G401.6 (cell line): ENCODE results near the gene VAV1.
A peak's percentile ranks its signal among the peaks of the same experiment; 100 is the strongest.
"Not testable (repeated sequence)": the region's sequence is repeated elsewhere in the genome, so short reads cannot be mapped to it uniquely, and the experiment has no call there.

Source experiments
- FAIRE-seq: peaks from 2 replicates; lab custom pipeline; 2012; peaks lifted over from hg19 to GRCh38; lab: Jason Lieb, UNC

VAV1 gene

GRCh38 chr19:6819323-6819722, 46.8 kb downstream of the VAV1 start:
- FAIRE-seq, result no peak

DNA sequence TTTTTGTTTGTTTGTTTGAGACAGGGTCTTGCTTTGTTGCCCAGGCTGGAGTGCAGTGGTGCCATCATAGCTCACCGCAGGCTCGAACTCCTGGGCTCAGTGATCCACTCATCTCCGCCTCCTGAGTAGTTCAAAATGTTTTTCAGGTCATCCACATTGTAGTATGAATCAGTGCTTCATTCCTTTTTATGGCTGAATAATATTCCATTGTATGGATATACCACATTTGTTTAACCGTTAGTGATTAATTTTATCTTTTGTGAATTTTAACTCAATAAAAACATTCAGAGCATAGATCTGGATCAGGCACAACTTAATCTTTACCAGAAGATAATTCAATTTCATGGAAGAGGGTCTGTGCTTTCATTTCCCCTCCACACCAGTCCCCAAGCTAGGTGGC, 47.7 kb downstream of the VAV1 start:
- FAIRE-seq, result no peak

- no peak for FAIRE-seq
Observed at GRCh38 chr19:6821639-6822310, 49.3 kb downstream of the VAV1 start.

DNA sequence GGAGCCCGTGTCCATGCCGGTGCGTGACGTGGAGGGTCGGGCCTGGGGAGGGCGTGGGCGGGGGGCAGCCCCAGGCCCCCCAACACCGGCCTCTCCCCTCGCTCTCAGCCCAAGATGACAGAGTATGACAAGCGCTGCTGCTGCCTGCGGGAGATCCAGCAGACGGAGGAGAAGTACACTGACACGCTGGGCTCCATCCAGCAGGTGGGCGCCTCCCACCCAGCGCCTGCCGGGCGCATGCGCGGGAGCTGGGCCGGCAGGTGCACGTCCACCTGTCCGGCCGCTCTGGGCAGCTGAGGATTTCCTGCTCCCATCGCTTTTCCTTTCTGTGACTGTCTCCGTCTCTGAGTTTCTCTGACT, 49.8 kb downstream of the VAV1 start:
- FAIRE-seq, result no peak

DNA sequence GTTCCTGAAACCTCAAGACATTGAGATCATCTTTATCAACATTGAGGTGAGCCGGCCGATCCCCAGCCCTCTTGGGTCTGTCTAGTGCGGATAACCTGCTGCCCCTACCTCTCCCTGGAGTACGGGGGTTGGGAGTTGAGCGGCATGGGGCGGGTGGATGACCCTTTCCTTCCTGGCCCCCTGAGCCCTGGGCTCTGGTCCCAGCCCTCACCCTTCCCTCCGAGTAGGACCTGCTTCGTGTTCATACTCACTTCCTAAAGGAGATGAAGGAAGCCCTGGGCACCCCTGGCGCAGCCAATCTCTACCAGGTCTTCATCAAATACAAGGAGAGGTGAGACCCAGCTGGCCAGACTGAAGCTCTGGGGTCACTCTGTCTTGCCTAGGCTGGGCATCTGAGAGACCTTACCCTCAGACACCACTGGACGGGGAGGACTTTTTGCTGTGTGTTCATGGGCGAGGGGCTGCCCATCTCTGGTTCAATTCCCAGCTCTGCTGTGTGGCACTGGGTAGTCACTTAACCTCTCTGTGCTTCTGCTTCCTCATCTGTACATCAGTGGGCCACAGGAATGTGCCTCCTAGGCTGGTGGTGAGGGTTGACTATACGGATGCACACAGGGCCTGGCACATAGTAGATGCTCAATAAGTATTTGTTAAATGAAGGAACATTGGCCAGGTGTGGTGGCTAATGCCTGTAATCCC, 52.7 kb downstream of the VAV1 start:
- FAIRE-seq, result no peak

GRCh38 chr19:6826281-6826920, 53.9 kb downstream of the VAV1 start:
- no peak for FAIRE-seq

DNA sequence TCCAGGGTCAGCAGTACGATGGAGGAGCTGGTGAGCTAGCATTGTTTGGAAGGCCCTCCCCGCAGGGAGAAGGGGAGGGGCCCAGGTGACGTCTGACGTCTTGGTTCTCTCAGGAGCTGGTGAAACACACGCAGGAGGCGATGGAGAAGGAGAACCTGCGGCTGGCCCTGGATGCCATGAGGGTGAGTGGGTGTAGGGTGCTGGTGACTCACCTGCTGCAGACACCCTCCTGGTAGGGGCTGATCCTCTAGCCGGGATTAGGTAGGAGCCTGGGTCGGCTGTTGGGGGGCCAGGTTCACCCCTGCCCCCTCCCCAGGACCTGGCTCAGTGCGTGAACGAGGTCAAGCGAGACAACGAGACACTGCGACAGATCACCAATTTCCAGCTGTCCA, 55.8 kb downstream of the VAV1 start:
- no peak for FAIRE-seq

- no peak for FAIRE-seq
Observed at GRCh38 chr19:6828698-6829633, 56.5 kb downstream of the VAV1 start.

DNA sequence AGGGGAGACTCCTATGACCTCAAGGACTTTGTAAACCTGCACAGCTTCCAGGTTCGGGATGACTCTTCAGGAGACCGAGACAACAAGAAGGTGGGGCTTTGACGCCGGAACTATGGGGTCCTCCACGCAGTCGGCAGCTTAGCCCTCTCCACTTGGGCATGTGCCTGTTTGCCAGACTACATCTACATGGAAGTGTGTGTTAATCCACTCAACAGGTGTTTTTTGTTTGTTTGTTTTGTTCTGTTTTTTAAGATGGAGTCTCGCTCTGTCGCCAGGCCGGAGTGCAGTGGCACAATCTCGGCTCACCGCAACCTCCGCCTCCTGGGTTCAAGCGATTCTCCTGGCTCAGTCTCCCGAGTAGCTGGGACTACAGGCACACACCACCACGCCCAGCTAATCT, 57.3 kb downstream of the VAV1 start:
- not testable (repeated sequence) for FAIRE-seq

- FAIRE-seq, result not testable (repeated sequence)
Observed at GRCh38 chr19:6831084-6831483, 58.6 kb downstream of the VAV1 start.

DNA sequence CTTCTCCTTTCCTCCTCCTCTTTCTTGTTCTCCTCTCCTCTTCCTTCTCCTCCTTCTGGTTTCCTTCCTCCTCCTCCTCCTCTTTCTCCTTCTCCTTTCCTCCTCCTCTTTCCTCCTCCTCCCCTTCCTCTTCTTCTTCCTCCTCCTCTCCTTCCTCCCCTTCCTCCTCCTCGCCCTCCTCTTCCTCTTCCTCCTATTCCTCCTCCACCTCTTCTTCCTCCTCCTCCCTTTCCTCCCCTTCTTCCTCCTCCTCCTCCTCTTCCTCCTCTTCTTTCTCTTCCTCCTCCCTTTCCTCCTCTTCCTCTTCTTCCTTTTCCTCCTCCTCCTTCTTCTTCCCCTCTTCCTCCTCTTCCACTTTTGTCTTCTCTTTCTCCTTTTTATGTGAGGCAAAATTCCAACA, 59.9 kb downstream of the VAV1 start:
- no peak for FAIRE-seq

GRCh38 chr19:6833166-6833790, 60.8 kb downstream of the VAV1 start:
- no peak for FAIRE-seq

GRCh38 chr19:6834433-6834832, 61.9 kb downstream of the VAV1 start:
- FAIRE-seq, result peak; percentile 79

DNA sequence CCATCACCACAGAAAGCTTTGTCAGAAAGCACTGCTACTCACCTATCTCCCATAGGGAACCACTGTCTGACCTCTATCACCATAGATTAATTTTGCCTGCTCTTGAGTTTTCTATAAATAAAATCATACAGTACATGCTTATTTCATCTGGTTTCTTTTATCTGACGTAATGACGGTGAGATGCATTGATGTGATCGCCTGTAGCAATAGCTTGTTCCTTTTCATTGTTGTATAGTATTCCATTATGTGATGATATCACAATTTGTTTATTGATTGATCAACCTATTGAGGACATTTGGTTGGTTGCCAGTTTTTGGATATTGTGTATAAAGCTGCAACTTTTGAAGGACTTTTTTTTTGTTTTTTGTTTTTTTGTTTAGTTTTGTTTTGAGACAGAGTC, 63.0 kb downstream of the VAV1 start:
- no peak for FAIRE-seq

DNA sequence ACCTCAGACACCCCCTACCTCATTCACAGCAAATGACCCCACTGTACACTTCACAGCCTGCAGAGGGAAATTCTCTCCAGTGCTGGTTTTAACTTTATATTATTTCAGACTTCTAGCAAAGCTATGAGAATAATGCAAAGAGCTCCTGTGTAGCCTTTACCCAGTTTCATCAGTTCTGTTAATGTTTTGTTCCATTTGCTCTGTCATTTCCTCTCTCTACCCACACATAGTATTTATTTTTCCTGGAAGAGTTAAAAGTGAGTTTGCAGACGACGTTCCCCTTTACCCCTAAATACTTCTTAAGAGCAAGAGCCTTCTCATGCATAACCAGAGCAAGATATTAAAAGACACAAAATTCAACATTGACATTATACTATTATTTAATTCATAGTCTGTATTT, 65.0 kb downstream of the VAV1 start:
- no peak for FAIRE-seq

- FAIRE-seq, result no peak
Observed at GRCh38 chr19:6838062-6838655, 65.7 kb downstream of the VAV1 start.

DNA sequence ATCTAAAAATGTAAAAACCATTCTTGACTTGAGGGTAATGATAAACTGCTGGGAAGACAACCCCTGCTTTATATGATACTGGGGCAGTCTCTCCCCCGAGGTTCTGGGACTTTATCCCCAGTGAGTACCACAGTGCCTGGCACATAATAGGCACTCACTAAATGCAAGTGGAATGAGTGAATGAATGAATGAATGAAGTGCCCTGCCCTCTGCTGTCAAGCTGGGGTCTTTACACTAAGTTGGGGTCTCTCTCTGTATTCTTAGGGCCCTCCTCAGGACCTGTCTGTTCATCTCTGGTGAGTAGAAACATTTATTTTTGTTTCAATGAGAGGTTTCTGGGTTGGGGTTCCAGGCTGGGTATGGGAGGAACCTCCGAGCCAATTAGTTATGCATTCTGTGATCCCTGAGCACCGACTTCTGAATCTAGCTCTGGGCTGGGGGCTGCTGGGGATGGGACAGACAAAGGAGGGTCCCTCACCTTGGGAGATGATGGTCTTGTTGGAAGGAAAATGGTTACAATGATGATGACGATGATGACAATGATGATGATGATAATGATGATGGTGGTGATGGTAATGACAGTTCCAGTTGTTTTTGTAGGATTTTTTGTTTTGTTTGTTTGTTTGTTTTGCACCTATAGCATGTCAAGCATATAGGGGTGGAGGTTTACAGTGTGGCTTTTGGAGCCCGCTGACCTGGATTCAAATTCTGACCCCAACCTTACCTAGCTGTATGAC, 70.5 kb downstream of the VAV1 start:
- no peak for FAIRE-seq

DNA sequence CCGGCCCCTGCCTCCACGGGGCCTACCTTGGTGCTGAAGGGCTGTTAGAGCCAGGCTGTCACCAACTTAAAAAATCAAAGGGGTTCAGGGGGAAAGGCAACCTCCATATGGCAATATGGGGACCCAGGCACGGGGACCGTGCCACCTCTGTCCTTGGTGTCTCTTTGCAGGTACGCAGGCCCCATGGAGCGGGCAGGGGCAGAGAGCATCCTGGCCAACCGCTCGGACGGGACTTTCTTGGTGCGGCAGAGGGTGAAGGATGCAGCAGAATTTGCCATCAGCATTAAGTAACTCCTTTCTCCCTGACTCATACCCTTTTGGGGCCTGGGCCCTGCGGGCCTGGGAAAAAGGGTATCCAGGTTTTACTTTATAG, 75.3 kb downstream of the VAV1 start:
- no peak for FAIRE-seq

DNA sequence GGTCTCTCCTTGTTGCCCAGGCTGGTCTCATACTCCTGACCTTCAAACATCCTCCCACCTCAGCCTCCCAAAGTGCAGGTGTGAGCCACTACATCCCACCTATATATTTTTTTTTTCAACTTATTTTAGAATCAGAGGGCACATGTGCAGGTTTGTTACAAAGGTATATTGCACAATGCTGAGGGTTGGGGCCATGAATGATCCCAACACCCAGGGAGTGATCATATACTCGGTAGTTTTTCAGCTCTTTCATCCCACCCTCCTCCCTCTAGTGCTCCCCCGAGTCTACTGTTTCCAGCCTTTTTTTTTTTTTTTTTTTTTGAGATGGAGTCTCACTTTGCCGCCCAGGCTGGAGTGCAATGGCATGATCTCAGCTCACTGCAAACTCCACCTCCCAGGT, 76.5 kb downstream of the VAV1 start:
- no peak for FAIRE-seq

GRCh38 chr19:6849876-6850275, 77.4 kb downstream of the VAV1 start:
- FAIRE-seq, result no peak

GRCh38 chr19:6851359-6851758, 78.9 kb downstream of the VAV1 start:
- no peak for FAIRE-seq
